Right lobe of liver (tissue), 6 donors: ENCODE measurements around the gene PAFAH1B1. TPM values are rescaled to one million over a fixed set of nuclear protein-coding genes. Genes with fewer than 3 reads are reported as not detected.

ENCODE experiments used
- ATAC-seq, 4 donors: fragments of 200-7000 bp; cut with Tn5 transposase; one replicate each; pipeline ENCODE4 v1.9.1; 2020; ENCODE audit warnings: mild to moderate bottlenecking in 4 of 4, moderate library complexity in 4 of 4
- DNase-seq, 3 donors: peaks; one replicate each; pipeline ENCODE4 v3.0.0-alpha.2; 2020
- H3K27ac ChIP-seq, 3 donors: fragments of 200-600 bp; one replicate each; pipeline ENCODE4 v1.8.0; 2022
- H3K27me3 ChIP-seq, 2 donors: fragments of 200-600 bp; one replicate each; pipeline ENCODE4 v1.8.0; 2022
- H3K36me3 ChIP-seq, 4 donors: fragments of 200-600 bp; sonication (generic) in 1 of 4; one replicate each; pipeline versions ENCODE4 v1.5.1 to v1.8.0; 2017 to 2022; ENCODE audit warnings: control low read depth in 1 of 4
- H3K4me1 ChIP-seq, 4 donors: fragments of 200-600 bp; sonication (generic) in 1 of 4; one replicate each; pipeline versions ENCODE4 v1.5.1 to v1.8.0; 2017 to 2022; ENCODE audit warnings: control low read depth in 1 of 4
- H3K4me3 ChIP-seq, 3 donors: fragments of 200-600 bp; one replicate each; pipeline ENCODE4 v1.8.0; 2022
- H3K9me3 ChIP-seq, 4 donors: fragments of 200-600 bp; sonication (generic) in 1 of 4; one replicate each; pipeline versions ENCODE4 v1.5.1 to v1.8.0; 2017 to 2022; ENCODE audit warnings: control low read depth in 1 of 4
- POLR2A ChIP-seq: fragments of 450-650 bp; IDR thresholded peaks from one replicate; pipeline ENCODE4 v1.6.1; 2017; ENCODE audit warnings: antibody characterized with exemption, mild to moderate bottlenecking
- WGBS: methylation state at CpG from one replicate; pipeline ENCODE4 v1.1.6; 2018; ENCODE audit warnings: low coverage, low lambda C conversion rate; ENCODE audit not compliant: insufficient coverage; ENCODE audit errors: missing lambda C conversion rate; 5-methylcytosine and 5-hydroxymethylcytosine counted together
- intact Hi-C, 2 donors: fragments of 100-400 bp; cut with DNase I; formaldehyde crosslinking; loops; one replicate each; pipeline versions ENCODE4 v1.11.2 to v1.14.1; 2022
- total RNA-seq, 6 experiments: library from RNA; depleted of rRNA in 2 of 6; stranded (reverse); fragments of >200 nt in 2 of 6; fragmentation: NEBNext Ultra II Directional in 3 of 6; extraction: Animal tissue kit (Norgen Biotek cat#: 25700) in 3 of 6; gene quantifications; one replicate each; pipeline versions ENCODE4 v1.1.0 to v1.2.4, GENCODE V29; 2016 to 2023
- TF ChIP-seq, protein P1 (sequence below), 4 donors: fragments of 200-600 bp in 3 of 4; fragments of 450-650 bp in 1 of 4; IDR thresholded peaks; one replicate each; pipeline versions ENCODE4 v1.5.1 to v1.8.0; 2016 to 2022; ENCODE audit warnings: antibody characterized with exemption in 4 of 4, mild to moderate bottlenecking in 2 of 4
- donor health status: DM: no; HTN: yes; CAD: no.
- donor health status: DM: no; HTN: no; CAD: no.
- donor health status: DM: no; HTN: no; CAD: no.
- donor health status: DM: no; HTN: yes; CAD: no.
- donor health status: DM: no; HTN: yes; CAD: no.

The PAFAH1B1 gene
- total RNA-seq, 6 experiments from 2014 or later, result 32.6 to 69.9 (median 42.2) TPM

DNA sequence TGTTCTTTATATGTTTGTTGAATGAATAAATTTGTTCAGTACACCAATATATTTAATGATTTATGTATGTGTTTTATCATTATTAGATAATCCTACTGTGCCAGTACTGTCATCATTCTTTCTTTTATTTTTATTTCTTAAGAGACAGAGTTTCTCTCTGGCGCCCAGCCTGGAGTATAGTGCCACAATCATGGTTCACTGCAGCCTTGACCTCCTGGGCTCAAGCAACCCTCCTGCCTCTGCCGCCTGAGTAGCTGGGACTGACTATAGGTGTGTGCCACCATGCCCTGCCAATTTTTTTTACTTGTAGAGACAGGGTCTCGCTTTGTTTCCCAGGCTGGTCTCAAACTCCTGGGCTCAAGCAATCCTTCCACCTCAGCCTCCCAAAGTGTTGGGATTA lies 41.8 kb downstream of the PAFAH1B1 start:
- no peak overlapping the region for H3K27ac ChIP-seq
- peaks cover 0 to 4% (median 0%) of the 10 kb centered on the region in 4 donors for H3K4me1 ChIP-seq
- no peaks in the 10 kb centered on the region for H3K9me3 ChIP-seq
- no peak for TF ChIP-seq POLR2A
- TF ChIP-seq, protein P1, sequence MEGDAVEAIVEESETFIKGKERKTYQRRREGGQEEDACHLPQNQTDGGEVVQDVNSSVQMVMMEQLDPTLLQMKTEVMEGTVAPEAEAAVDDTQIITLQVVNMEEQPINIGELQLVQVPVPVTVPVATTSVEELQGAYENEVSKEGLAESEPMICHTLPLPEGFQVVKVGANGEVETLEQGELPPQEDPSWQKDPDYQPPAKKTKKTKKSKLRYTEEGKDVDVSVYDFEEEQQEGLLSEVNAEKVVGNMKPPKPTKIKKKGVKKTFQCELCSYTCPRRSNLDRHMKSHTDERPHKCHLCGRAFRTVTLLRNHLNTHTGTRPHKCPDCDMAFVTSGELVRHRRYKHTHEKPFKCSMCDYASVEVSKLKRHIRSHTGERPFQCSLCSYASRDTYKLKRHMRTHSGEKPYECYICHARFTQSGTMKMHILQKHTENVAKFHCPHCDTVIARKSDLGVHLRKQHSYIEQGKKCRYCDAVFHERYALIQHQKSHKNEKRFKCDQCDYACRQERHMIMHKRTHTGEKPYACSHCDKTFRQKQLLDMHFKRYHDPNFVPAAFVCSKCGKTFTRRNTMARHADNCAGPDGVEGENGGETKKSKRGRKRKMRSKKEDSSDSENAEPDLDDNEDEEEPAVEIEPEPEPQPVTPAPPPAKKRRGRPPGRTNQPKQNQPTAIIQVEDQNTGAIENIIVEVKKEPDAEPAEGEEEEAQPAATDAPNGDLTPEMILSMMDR (IDR thresholded peaks at IDR 0.05), result no peak
- no peak overlapping the region for H3K4me3 ChIP-seq
- DNase-seq (no peak), ATAC-seq (no peak)
- H3K36me3 ChIP-seq, result peaks cover 0 to 14% (median 0%) of the 10 kb centered on the region in 4 donors
- intact Hi-C loops, result no loop called here
- WGBS, result 100% methylated on average over 2 of the region's 3 CpGs
- H3K27me3 ChIP-seq, result no peaks in the 10 kb centered on the region

DNA sequence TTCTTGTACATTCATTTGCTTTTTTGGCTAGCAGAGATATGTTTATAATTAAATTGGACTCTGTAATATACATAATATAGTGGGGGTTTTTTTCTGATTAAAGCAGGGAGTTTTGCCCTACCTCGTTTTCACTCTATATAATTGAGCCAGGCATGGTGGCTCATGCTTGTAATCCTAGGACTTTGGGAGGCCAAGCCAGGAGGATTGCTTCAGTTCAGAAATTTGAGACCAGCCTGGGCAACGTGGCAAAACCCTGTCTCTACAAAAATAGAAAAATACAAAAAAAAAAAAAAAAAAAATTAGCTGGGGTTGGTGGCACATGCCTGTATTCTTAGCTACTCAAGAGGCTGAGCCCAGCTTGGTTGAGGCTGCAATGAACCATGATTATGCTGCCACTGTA lies 42.2 kb downstream of the PAFAH1B1 start:
- 80% methylated on average over 2 of the region's 2 CpGs for WGBS
- no peak for ATAC-seq
- DNase-seq, result no peak
- Histone ChIP-seq H3K4me3 (no peak overlapping the region), H3K27me3 (no peaks in the 10 kb centered on the region), H3K4me1 (peaks cover 0 to 4% (median 0%) of the 10 kb centered on the region in 4 donors), H3K36me3 (peaks cover 0 to 14% (median 0%) of the 10 kb centered on the region in 4 donors), H3K27ac (no peak overlapping the region), H3K9me3 (no peaks in the 10 kb centered on the region)
- TF ChIP-seq, protein P1 (IDR thresholded peaks at IDR 0.05), result no peak
- TF ChIP-seq POLR2A, result no peak
- intact Hi-C loops, result no loop called here

DNA sequence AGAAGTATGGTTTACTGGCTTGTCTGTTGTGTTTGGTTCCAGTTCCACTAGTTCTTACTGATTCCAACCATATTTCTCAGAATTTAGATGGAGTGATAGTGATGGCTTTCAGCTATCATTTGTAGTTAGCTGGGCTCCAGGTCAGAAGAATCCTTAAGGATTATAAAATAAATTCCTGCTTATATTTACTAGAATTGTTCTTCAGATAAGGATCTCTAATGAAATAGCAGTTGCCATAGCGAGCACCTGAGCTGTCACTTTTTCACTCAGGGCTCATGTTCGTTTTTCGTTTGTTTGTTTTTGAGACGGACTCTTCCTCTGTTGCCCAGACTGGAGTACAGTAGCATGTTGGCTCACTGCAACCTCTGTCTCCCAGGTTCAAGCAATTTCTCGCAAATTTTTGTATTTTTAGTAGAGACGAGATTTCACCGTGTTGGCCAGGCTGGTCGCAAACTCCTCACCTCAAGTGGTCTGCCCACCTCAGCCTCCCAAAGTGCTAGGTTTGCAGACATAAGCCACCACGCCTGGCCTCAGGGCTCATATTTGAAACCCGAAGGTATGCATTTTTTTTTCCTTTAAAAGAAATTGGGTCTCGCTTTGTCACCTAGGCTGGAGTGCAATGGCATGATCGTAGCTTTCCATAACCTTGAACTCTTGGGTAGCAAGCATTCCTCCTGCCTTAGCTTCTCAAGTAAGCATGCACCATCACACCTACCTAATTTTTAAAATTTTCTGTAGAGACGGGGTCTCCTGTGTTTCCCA lies 42.9 kb downstream of the PAFAH1B1 start:
- Histone ChIP-seq H3K4me1 (peaks cover 0 to 4% (median 0%) of the 10 kb centered on the region in 4 donors), H3K27ac (no peak overlapping the region), H3K9me3 (no peaks in the 10 kb centered on the region), H3K4me3 (no peak overlapping the region), H3K27me3 (no peaks in the 10 kb centered on the region), H3K36me3 (peaks cover 0 to 14% (median 3%) of the 10 kb centered on the region in 4 donors)
- no peak for ATAC-seq
- 75% methylated on average over 8 of the region's 13 CpGs for WGBS
- TF ChIP-seq POLR2A, result no peak
- TF ChIP-seq, protein P1 (IDR thresholded peaks at IDR 0.05), result no peak
- intact Hi-C loops, result no loop called here
- DNase-seq, result no peak

DNA sequence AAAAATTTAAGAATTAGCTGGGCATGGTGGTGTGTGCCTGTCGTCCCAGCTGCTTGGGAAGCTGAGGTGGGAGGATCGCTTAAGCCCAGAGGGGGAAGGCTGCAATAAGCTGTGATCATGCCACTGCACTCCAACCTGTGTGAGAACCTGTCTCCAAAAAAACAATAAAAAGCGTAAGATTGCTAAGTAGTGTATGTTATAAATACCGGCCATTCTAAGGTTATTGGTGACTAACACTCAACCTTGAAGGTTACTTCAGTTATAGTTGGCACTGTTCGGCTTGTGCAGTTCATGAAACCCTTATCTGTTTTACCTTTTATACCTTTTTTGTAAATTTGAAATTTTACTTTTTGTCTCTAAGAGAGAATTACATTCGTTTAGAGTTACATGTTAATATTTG lies 44.0 kb downstream of the PAFAH1B1 start:
- no peak overlapping the region for H3K27ac ChIP-seq
- DNase-seq (no peak), ATAC-seq (no peak)
- H3K27me3 ChIP-seq, result no peaks in the 10 kb centered on the region
- H3K9me3 ChIP-seq, result no peaks in the 10 kb centered on the region
- intact Hi-C loops, result no loop called here
- WGBS, result 83% methylated on average over 6 of the region's 6 CpGs
- no peak overlapping the region for H3K4me3 ChIP-seq
- no peak for TF ChIP-seq POLR2A
- TF ChIP-seq, protein P1 (IDR thresholded peaks at IDR 0.05), result no peak
- H3K36me3 ChIP-seq, result peaks cover 4 to 17% (median 6%) of the 10 kb centered on the region in 4 donors
- H3K4me1 ChIP-seq, result peaks cover 0 to 4% (median 0%) of the 10 kb centered on the region in 4 donors
